ENCODE data around the gene RCOR2.

RCOR2 gene

GRCh38 chr11:63912678-63913077 lies 4.3 kb downstream of the RCOR2 start:
- in situ Hi-C loops (cut with MboI; ENCODE audit: low sequenced_read_pairs, unreplicated experiment): no loop called here
- no peak for DNase-seq (ENCODE audit: low spot score)
- TF ChIP-seq CTCF (IDR thresholded peaks at IDR 0.05; ENCODE audit: borderline replicate concordance, control extremely low read depth, extremely low read depth, insufficient read depth, missing control alignments): no peak

GRCh38 chr11:63911876-63912275 lies 5.1 kb downstream of the RCOR2 start:
- no peak for TF ChIP-seq CTCF (IDR thresholded peaks at IDR 0.05; ENCODE audit: borderline replicate concordance, control extremely low read depth, extremely low read depth, insufficient read depth, missing control alignments)
- DNase-seq (ENCODE audit: low spot score): no peak
- in situ Hi-C loops (cut with MboI; ENCODE audit: low sequenced_read_pairs, unreplicated experiment): no loop called here

- in situ Hi-C loops (cut with MboI; ENCODE audit: low sequenced_read_pairs, unreplicated experiment): no loop called here
- no peak for TF ChIP-seq CTCF (IDR thresholded peaks at IDR 0.05; ENCODE audit: borderline replicate concordance, control extremely low read depth, extremely low read depth, insufficient read depth, missing control alignments)
- no peak for DNase-seq (ENCODE audit: low spot score)
Observed at GRCh38 chr11:63911440-63911839, 5.5 kb downstream of the RCOR2 start.

GRCh38 chr11:63910675-63911074 lies 6.3 kb downstream of the RCOR2 start:
- in situ Hi-C loops (cut with MboI; ENCODE audit: low sequenced_read_pairs, unreplicated experiment): no loop called here
- DNase-seq (ENCODE audit: low spot score): no peak
- TF ChIP-seq CTCF (IDR thresholded peaks at IDR 0.05; ENCODE audit: borderline replicate concordance, control extremely low read depth, extremely low read depth, insufficient read depth, missing control alignments): no peak

GRCh38 chr11:63909591-63910506 lies 7.1 kb downstream of the RCOR2 start:
- DNase-seq (ENCODE audit: low spot score): no peak
- no peak for TF ChIP-seq CTCF (IDR thresholded peaks at IDR 0.05; ENCODE audit: borderline replicate concordance, control extremely low read depth, extremely low read depth, insufficient read depth, missing control alignments)
- in situ Hi-C loops (cut with MboI; ENCODE audit: low sequenced_read_pairs, unreplicated experiment): no loop called here

- in situ Hi-C loops (cut with MboI; ENCODE audit: low sequenced_read_pairs, unreplicated experiment): no loop called here
- DNase-seq (ENCODE audit: low spot score): no peak
- no peak for TF ChIP-seq CTCF (IDR thresholded peaks at IDR 0.05; ENCODE audit: borderline replicate concordance, control extremely low read depth, extremely low read depth, insufficient read depth, missing control alignments)
Observed at GRCh38 chr11:63908631-63909401, 8.1 kb downstream of the RCOR2 start.
